Activated B cell treated with CpG ODN at 0.5 μM for 24 hours (primary cell): ENCODE data around the gene TGFB2. TPM values are rescaled to one million over a fixed set of nuclear protein-coding genes. Genes with fewer than 3 reads are reported as not detected.

Experiments
- ATAC-seq: fragments of 200-7000 bp; cut with Tn5 transposase; one replicate; pipeline ENCODE4 v1.10.0; 2021; ENCODE audit warnings: low read depth, mild to moderate bottlenecking, moderate library complexity
- CTCF ChIA-PET: fragments of 350-600 bp; sonication (Branson Sonifier 250); formaldehyde crosslinking; loops from one replicate; lab custom pipeline; 2021; ENCODE audit warnings: antibody characterized with exemption; lab: Charles Lee
- POLR2A ChIA-PET: fragments of 350-600 bp; sonication (Branson Sonifier 250); formaldehyde crosslinking; loops from one replicate; lab custom pipeline; 2021; ENCODE audit warnings: antibody characterized with exemption; lab: Charles Lee
- DNase-seq: peaks from one replicate; pipeline ENCODE4 v3.0.0; 2022
- H3K27ac Mint-ChIP-seq: one replicate; pipeline ENCODE4 v1.8.0; 2020; ENCODE audit warnings: mixed read lengths
- H3K27me3 Mint-ChIP-seq: one replicate; pipeline ENCODE4 v1.8.0; 2021; ENCODE audit warnings: mixed read lengths
- H3K36me3 Mint-ChIP-seq: one replicate; pipeline ENCODE4 v1.8.0; 2021; ENCODE audit warnings: low read depth, mixed read lengths
- H3K4me1 Mint-ChIP-seq: one replicate; pipeline ENCODE4 v1.8.0; 2021; ENCODE audit warnings: mixed read lengths
- H3K4me3 Mint-ChIP-seq: one replicate; pipeline ENCODE4 v1.8.0; 2020; ENCODE audit warnings: mild to moderate bottlenecking, mixed read lengths
- H3K9me3 Mint-ChIP-seq: one replicate; pipeline ENCODE4 v1.8.0; 2020; ENCODE audit warnings: mixed read lengths
- CTCF ChIP-seq: fragments of 200-600 bp; IDR thresholded peaks from one replicate; pipeline ENCODE4 v1.8.0; 2022; ENCODE audit warnings: antibody characterized with exemption, mild to moderate bottlenecking
- intact Hi-C: fragments of 100-400 bp; cut with micrococcal nuclease; formaldehyde crosslinking; loops from one replicate; pipeline ENCODE4 v1.15.1; 2024
- total RNA-seq: library from RNA; stranded (reverse); gene quantifications from 2 replicates; pipeline ENCODE4 v1.2.3, GENCODE V29; 2022

Gene TGFB2
- total RNA-seq, 1 donor from 2014 or later = 1.6 TPM

DNA sequence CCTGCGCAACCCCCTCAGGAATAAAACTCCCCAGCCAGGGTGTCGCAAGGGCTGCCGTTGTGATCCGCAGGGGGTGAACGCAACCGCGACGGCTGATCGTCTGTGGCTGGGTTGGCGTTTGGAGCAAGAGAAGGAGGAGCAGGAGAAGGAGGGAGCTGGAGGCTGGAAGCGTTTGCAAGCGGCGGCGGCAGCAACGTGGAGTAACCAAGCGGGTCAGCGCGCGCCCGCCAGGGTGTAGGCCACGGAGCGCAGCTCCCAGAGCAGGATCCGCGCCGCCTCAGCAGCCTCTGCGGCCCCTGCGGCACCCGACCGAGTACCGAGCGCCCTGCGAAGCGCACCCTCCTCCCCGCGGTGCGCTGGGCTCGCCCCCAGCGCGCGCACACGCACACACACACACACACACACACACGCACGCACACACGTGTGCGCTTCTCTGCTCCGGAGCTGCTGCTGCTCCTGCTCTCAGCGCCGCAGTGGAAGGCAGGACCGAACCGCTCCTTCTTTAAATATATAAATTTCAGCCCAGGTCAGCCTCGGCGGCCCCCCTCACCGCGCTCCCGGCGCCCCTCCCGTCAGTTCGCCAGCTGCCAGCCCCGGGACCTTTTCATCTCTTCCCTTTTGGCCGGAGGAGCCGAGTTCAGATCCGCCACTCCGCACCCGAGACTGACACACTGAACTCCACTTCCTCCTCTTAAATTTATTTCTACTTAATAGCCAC is 696 bp downstream of the TGFB2 start:
- no peak for TF ChIP-seq CTCF
- Mint-ChIP-seq H3K4me1 (peaks cover 46% of the 10 kb centered on the region), H3K4me3 (no peak overlapping the region), H3K27ac (no peak overlapping the region), H3K9me3 (no peaks in the 10 kb centered on the region), H3K27me3 (no peaks in the 10 kb centered on the region), H3K36me3 (peaks cover 2% of the 10 kb centered on the region)
- ChIA-PET POLR2A (interaction anchor here (0.9 to 1.4 kb wide), 5 partner anchors 8 to 844 kb away, joined by 3 to 6 read pairs (median 5); partner anchors contain the start of gene RRP15), CTCF (interaction anchor here (0.8 kb wide), 1 partner anchor 527 kb away, joined by 3 read pairs; no protein-coding TSS in a partner anchor)
- intact Hi-C loops = loop anchor here (1.0 to 5.0 kb wide), 6 partner anchors 31 to 1466 kb away; partner anchors contain the start of genes GPATCH2, LYPLAL1, RRP15 and SPATA17
- peak; percentile 50 for DNase-seq
- ATAC-seq = peak; percentile 76

- Mint-ChIP-seq H3K9me3 (no peaks in the 10 kb centered on the region), H3K27ac (no peak overlapping the region), H3K36me3 (peaks cover 2% of the 10 kb centered on the region), H3K4me1 (peaks cover 54% of the 10 kb centered on the region), H3K27me3 (no peaks in the 10 kb centered on the region), H3K4me3 (no peak overlapping the region)
- DNase-seq (peak; percentile 32), ATAC-seq (no peak)
- ChIA-PET CTCF (interaction anchor here (0.8 kb wide), 1 partner anchor 528 kb away, joined by 3 read pairs; no protein-coding TSS in a partner anchor), POLR2A (interaction anchor here (1.0 to 1.3 kb wide), 3 partner anchors 25 to 62 kb away, joined by 3 to 5 read pairs (median 3); partner anchors contain the start of gene RRP15)
- TF ChIP-seq CTCF = no peak
- intact Hi-C loops = loop anchor here (1.0 to 5.0 kb wide), 5 partner anchors 31 to 1466 kb away; partner anchors contain the start of genes GPATCH2, LYPLAL1 and SPATA17
Observed at GRCh38 chr1:218346391-218347204, 1.5 kb downstream of the TGFB2 start.

GRCh38 chr1:218347336-218347722 is 2.2 kb downstream of the TGFB2 start:
- H3K4me1 Mint-ChIP-seq = peaks cover 56% of the 10 kb centered on the region
- peaks cover 2% of the 10 kb centered on the region for H3K36me3 Mint-ChIP-seq
- H3K27ac Mint-ChIP-seq = no peak overlapping the region
- intact Hi-C loops = loop anchor here (1.0 to 5.0 kb wide), 4 partner anchors 30 to 1465 kb away; partner anchors contain the start of genes GPATCH2 and SPATA17
- no peak for TF ChIP-seq CTCF
- ChIA-PET CTCF (interaction anchor here (0.6 kb wide), 1 partner anchor 8 kb away, joined by 3 read pairs; no protein-coding TSS in a partner anchor), POLR2A (interaction anchor here (1.0 to 1.1 kb wide), 2 partner anchors 24 to 62 kb away, joined by 3 read pairs; partner anchors contain the start of gene RRP15)
- H3K27me3 Mint-ChIP-seq = no peaks in the 10 kb centered on the region
- H3K4me3 Mint-ChIP-seq = no peak overlapping the region
- no peak for DNase-seq
- H3K9me3 Mint-ChIP-seq = no peaks in the 10 kb centered on the region
- no peak for ATAC-seq

DNA sequence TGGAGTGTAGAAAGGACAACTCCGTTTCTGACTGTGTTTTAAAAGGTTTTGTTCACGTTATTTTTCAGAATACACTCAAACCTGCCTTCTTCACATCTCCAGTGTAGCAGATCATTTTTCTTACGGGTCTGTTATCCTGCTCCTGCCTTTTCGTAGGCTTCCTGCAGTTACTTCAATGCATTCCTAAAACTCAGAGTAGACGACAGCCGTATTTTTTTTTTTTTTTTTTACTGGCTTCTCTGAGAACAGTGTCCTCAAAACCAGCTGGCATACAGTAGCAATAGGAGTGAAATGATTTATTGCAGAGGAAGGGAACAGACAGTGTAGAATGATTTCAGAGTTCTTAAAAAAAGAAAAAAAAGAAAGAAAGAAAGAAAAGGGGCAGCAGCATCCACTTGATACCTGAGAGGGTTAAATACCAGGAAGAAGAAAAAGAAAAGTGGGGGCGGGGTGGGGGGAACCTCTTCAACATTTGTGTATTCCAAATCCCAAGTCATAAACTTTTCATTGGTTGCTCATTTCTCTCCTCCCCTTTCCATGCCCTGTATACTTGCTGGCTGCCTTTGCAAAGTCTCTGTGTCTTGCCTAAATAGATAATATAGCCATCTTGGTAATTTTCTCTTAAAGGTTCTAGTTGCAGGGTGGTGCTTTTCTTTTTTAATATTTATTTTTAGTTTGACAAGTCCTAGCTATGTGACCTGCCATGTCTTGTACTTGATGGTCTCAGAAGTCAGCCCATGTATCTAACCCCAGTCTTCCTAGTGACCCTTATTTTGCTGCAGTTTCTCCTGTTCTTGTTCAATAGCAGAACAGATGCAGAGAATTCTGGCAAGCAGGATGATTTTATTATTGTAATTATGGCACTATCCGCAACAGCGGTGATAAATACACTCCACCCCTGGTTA is 2.8 kb downstream of the TGFB2 start:
- Mint-ChIP-seq H3K27me3 (no peaks in the 10 kb centered on the region), H3K36me3 (peaks cover 2% of the 10 kb centered on the region), H3K4me1 (peaks cover 56% of the 10 kb centered on the region), H3K9me3 (no peaks in the 10 kb centered on the region), H3K27ac (peak overlapping the region; percentile 28), H3K4me3 (peak overlapping the region; percentile 42)
- intact Hi-C loops = loop anchor here (1.0 to 5.0 kb wide), 4 partner anchors 29 to 1464 kb away; partner anchors contain the start of genes GPATCH2 and SPATA17
- no peak for ATAC-seq
- no peak for TF ChIP-seq CTCF
- ChIA-PET CTCF (interaction anchor here (0.6 to 1.0 kb wide), 2 partner anchors 9 kb away, joined by 3 to 4 read pairs; no protein-coding TSS in a partner anchor), POLR2A (interaction anchor here (1.0 to 1.9 kb wide), 4 partner anchors 24 to 827 kb away, joined by 3 to 5 read pairs (median 3); partner anchors contain the start of gene RRP15)
- DNase-seq = no peak
